Activated CD4-positive, alpha-beta memory T cell treated with anti-CD3 and anti-CD28 coated beads, Interleukin-2, amount 10 ng/mL, durations not matched to agents 7 days and 5 days (primary cell): ENCODE data around the gene ZBTB7B. TPM values are rescaled to one million over a fixed set of nuclear protein-coding genes. Genes with fewer than 3 reads are reported as not detected.

Experiments used
- CTCF ChIA-PET: fragments of 350-600 bp; sonication (Branson Sonifier 250); formaldehyde crosslinking; loops from one replicate; lab custom pipeline; 2021; ENCODE audit warnings: antibody characterized with exemption, inconsistent platforms; lab: Charles Lee
- POLR2A ChIA-PET: fragments of 350-600 bp; sonication (Branson Sonifier 250); formaldehyde crosslinking; loops from one replicate; lab custom pipeline; 2021; ENCODE audit warnings: antibody characterized with exemption; lab: Charles Lee
- DNase-seq: peaks from one replicate; pipeline ENCODE4 v3.0.0-alpha.2; 2020
- H3K27ac Mint-ChIP-seq: one replicate; pipeline ENCODE4 v1.8.0; 2021; ENCODE audit warnings: mild to moderate bottlenecking, mixed read lengths
- H3K27me3 Mint-ChIP-seq: one replicate; pipeline ENCODE4 v1.8.0; 2021; ENCODE audit warnings: mixed read lengths
- H3K36me3 Mint-ChIP-seq: one replicate; pipeline ENCODE4 v1.8.0; 2021; ENCODE audit warnings: low read depth, mixed read lengths
- H3K4me1 Mint-ChIP-seq: one replicate; pipeline ENCODE4 v1.8.0; 2021; ENCODE audit warnings: mixed read lengths
- H3K4me3 Mint-ChIP-seq: one replicate; pipeline ENCODE4 v1.8.0; 2021; ENCODE audit warnings: mild to moderate bottlenecking, mixed read lengths
- H3K9me3 Mint-ChIP-seq: one replicate; pipeline ENCODE4 v1.8.0; 2021; ENCODE audit warnings: mixed read lengths
- total RNA-seq, 2 experiments: library from RNA; stranded (reverse); gene quantifications; one replicate each; pipeline ENCODE4 v1.2.3, GENCODE V29; 2021

Gene ZBTB7B
- total RNA-seq, 2 experiments from 2014 or later: 151 to 152 TPM

DNA sequence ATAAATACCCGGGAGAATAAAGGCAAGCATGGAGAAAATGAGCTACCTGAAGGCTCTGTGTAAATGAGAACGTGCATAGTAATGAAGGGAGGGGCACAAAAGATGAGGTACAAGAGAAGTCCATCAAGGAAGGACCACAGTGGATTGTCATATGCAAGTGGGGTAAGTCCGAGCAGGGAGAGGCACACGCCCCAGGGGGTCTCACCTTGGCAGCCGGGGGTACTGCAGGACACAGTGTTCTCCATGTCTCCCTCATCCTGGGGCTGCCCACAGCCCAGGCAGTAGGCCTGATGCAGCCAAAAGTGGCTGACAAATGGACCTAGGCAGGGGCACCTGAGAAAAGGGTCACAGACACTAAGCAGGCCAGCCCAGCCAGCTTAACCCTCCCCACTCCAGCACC is 21.0 kb downstream of the ZBTB7B start:
- H3K4me3 Mint-ChIP-seq: no peak overlapping the region
- H3K36me3 Mint-ChIP-seq: peaks cover 16% of the 10 kb centered on the region
- CTCF ChIA-PET: interaction anchor here (0.9 to 2.9 kb wide), 2 partner anchors 24 to 61 kb away, joined by 3 to 11 read pairs; no protein-coding TSS in a partner anchor
- POLR2A ChIA-PET: interaction anchor here (1.1 to 1.7 kb wide), 2 partner anchors 10 to 12 kb away, joined by 3 to 5 read pairs; no protein-coding TSS in a partner anchor
- no peaks in the 10 kb centered on the region for H3K27me3 Mint-ChIP-seq
- H3K4me1 Mint-ChIP-seq: peaks cover 11% of the 10 kb centered on the region
- no peaks in the 10 kb centered on the region for H3K9me3 Mint-ChIP-seq
- H3K27ac Mint-ChIP-seq: no peak overlapping the region
- DNase-seq: no peak

DNA sequence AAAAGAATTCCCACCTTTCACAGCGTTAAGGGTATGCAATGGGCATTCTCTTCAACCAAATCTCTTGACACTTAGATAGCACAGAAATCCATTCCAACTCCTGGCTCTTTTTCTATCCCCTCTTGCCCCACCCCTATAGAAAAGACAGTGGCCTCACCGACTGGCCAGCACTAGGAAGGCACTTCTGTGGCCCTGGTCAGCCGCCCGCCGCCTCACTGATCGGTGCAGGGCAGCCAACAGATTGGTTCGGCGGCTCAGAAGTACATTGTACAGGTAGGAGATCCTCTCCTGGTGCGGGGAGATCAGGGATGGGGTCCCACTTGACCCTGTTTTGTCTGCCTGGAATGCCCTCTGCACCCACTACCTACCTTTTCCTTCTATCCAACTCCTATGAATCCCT is 21.7 kb downstream of the ZBTB7B start:
- H3K9me3 Mint-ChIP-seq: no peaks in the 10 kb centered on the region
- peaks cover 2% of the 10 kb centered on the region for H3K27me3 Mint-ChIP-seq
- H3K4me1 Mint-ChIP-seq: peaks cover 9% of the 10 kb centered on the region
- ChIA-PET POLR2A (no interaction called here), CTCF (interaction anchor here (0.7 kb wide), 2 partner anchors 54 to 148 kb away, joined by 3 to 4 read pairs; partner anchors contain the start of gene KRTCAP2)
- no peak for DNase-seq
- H3K4me3 Mint-ChIP-seq: no peak overlapping the region
- no peak overlapping the region for H3K27ac Mint-ChIP-seq
- H3K36me3 Mint-ChIP-seq: peaks cover 9% of the 10 kb centered on the region

DNA sequence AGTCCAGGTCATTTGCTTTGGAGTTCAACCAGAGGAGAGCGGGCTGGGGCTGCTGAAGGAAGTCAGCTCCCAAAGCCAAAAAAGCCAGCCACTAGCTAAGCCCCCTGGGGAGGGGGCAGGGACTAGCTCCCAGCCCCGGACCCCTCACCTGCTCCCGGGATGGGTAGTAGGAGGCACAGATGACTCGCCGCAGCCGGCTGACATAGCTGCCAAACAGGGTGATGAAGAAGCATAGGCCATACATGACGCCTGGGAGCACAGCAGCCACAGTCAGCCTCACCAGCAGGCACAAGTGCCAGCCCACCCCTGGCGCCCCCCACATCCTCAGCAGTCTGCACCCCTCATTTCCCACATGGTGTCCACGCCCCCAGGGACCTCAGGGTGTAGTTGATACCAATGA is 23.6 kb downstream of the ZBTB7B start:
- H3K27ac Mint-ChIP-seq: no peak overlapping the region
- ChIA-PET POLR2A (no interaction called here), CTCF (no interaction called here)
- DNase-seq: no peak
- no peaks in the 10 kb centered on the region for H3K9me3 Mint-ChIP-seq
- peaks cover 4% of the 10 kb centered on the region for H3K4me1 Mint-ChIP-seq
- H3K27me3 Mint-ChIP-seq: peaks cover 2% of the 10 kb centered on the region
- no peaks in the 10 kb centered on the region for H3K36me3 Mint-ChIP-seq
- H3K4me3 Mint-ChIP-seq: no peak overlapping the region

DNA sequence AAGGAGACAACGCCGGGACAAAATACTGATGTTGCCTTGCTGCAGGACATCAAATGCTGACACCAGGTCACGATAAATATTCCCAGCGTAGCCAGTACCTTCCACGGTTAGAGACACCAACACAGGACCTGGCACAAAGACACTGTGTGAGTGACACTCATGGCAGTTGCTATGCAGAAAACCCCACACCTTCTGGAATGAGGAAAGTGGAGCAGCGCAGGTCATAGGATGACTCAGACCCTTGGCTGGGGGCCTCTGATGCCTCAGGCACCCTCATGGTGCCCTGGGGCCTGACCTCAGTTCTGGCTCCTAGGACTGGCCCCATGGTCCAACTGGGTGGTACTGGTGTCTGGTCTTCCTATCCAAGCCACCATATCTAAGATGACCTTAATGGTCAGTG is 24.0 kb downstream of the ZBTB7B start:
- Mint-ChIP-seq H3K27me3 (peaks cover 2% of the 10 kb centered on the region), H3K9me3 (no peaks in the 10 kb centered on the region), H3K36me3 (no peaks in the 10 kb centered on the region), H3K4me3 (no peak overlapping the region), H3K4me1 (peaks cover 2% of the 10 kb centered on the region), H3K27ac (no peak overlapping the region)
- POLR2A ChIA-PET: no interaction called here
- CTCF ChIA-PET: no interaction called here
- no peak for DNase-seq

DNA sequence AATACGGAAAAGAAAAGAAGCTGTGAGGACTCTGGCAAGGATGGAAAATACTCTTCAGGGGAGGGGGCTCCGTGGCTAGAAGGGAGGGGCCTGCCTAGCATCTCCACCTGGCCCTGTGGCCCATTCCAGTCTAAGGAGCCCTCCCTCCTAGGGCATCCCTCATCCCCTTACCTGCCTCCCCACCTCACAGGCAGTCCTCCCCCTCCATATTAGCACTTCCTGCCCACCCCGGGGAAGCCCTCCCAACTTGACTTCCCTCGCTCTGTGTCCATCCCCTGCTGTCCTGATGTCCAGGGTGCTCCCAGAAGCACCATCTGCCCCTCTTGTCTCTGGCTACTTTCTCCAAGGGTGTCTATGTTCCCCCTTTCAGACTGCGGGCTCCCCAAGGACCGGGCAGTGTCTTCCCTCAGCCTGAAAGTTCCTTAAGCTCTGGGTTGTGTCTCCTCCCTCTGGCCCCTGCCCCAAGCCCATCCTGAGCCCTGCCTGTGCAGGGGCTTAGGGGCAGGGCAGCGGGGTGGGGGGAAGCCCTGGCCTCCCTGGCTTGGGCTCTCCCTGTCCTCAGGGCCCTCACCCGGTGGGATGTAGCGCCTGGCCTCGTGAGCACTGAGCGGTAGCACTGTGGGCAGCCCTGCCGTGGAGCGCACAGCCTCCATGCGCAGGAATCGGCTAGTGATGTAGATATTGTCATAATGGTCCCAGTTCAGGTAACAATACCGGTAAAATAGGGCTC is 27.1 kb downstream of the ZBTB7B start:
- no peak for DNase-seq
- Mint-ChIP-seq H3K9me3 (no peaks in the 10 kb centered on the region), H3K27me3 (peaks cover 2% of the 10 kb centered on the region), H3K4me3 (no peak overlapping the region), H3K4me1 (no peaks in the 10 kb centered on the region), H3K27ac (no peak overlapping the region), H3K36me3 (no peaks in the 10 kb centered on the region)
- CTCF ChIA-PET: no interaction called here
- POLR2A ChIA-PET: interaction anchor here (0.6 kb wide), 1 partner anchor 9 kb away, joined by 3 read pairs; no protein-coding TSS in a partner anchor

DNA sequence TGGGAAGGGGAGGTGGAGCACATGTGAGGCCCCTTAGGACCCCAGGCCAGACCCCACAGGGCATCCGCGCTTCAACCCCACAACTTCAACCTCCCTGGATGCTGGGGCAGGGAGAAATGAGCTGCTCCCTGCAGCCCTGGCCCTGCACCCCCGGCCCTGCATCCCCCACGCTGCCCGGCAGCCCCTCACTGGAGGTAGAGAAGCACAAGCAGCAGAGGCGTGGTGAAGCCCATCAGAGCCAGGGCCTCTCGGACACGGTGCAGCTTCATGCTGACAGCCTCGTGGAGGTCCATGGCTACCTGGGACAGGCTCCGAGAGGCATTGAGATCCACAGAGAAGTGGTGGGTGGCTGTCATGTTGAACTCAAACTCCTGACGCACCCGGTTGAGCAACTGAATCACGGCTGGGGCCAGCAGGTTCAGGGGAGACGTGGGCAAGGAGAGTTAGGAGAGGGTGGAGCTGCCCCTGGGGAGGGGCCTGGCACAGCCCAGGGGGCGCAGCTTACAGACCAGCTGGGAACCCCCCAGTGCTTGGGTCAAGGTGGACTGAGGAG is 27.7 kb downstream of the ZBTB7B start:
- POLR2A ChIA-PET: no interaction called here
- Mint-ChIP-seq H3K36me3 (no peaks in the 10 kb centered on the region), H3K27me3 (peaks cover 2% of the 10 kb centered on the region), H3K4me1 (no peaks in the 10 kb centered on the region), H3K27ac (no peak overlapping the region), H3K4me3 (no peak overlapping the region), H3K9me3 (no peaks in the 10 kb centered on the region)
- CTCF ChIA-PET: interaction anchor here (1.1 kb wide), 1 partner anchor 11 kb away, joined by 3 read pairs; no protein-coding TSS in a partner anchor
- no peak for DNase-seq

DNA sequence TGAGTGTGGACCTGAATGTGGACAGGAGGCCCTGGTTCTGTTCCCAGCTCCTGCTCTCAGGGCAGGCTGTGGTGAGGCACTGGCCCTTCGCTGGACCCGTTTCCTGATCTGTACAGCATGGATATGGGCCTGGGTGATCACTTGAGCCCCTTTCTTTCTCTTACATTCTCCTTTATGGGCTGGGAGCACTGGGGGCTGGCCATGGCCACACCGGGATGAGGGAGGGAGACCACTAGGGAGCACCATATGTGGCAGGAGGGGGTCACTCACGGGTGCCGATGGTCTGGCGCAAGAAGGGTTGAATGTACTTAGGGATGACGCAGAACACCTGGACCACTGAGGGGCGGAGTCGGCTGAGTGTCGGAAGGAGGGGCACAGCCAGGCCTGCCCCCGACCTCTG is 28.3 kb downstream of the ZBTB7B start:
- DNase-seq: no peak
- POLR2A ChIA-PET: no interaction called here
- H3K4me3 Mint-ChIP-seq: no peak overlapping the region

DNA sequence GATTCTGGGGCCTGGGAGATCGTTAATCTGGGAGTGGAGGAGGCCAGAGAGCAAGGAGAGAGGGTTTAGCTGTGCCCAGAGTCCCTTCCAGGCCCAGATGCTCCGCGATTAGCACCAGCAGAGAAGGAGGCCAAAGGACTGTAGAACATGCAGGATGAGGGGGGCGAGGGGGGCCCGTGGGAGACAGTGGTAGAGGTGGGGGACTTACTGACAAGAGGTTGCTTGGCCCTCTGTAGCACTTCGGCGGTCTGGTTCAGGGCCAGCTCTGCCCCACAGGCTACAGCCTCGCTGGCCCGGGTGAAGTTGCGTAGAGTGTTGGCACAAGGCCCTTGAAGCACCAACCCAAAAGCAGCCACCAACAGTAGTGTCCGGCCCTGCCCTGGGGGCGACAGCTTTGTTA is 30.3 kb downstream of the ZBTB7B start:
- POLR2A ChIA-PET: no interaction called here
- DNase-seq: no peak
- Mint-ChIP-seq H3K27me3 (peaks cover 5% of the 10 kb centered on the region), H3K4me3 (no peak overlapping the region), H3K27ac (no peak overlapping the region), H3K36me3 (no peaks in the 10 kb centered on the region), H3K4me1 (no peaks in the 10 kb centered on the region), H3K9me3 (no peaks in the 10 kb centered on the region)
- CTCF ChIA-PET: interaction anchor here (0.8 kb wide), 1 partner anchor 59 kb away, joined by 3 read pairs; no protein-coding TSS in a partner anchor

More for the DNA sequence above, 28.3 kb downstream of the ZBTB7B start:
- H3K36me3 Mint-ChIP-seq: no peaks in the 10 kb centered on the region
- H3K9me3 Mint-ChIP-seq: no peaks in the 10 kb centered on the region
- CTCF ChIA-PET: interaction anchor here (1.1 kb wide), 1 partner anchor 12 kb away, joined by 3 read pairs; no protein-coding TSS in a partner anchor
- no peaks in the 10 kb centered on the region for H3K4me1 Mint-ChIP-seq
- H3K27ac Mint-ChIP-seq: no peak overlapping the region
- H3K27me3 Mint-ChIP-seq: peaks cover 2% of the 10 kb centered on the region

DNA sequence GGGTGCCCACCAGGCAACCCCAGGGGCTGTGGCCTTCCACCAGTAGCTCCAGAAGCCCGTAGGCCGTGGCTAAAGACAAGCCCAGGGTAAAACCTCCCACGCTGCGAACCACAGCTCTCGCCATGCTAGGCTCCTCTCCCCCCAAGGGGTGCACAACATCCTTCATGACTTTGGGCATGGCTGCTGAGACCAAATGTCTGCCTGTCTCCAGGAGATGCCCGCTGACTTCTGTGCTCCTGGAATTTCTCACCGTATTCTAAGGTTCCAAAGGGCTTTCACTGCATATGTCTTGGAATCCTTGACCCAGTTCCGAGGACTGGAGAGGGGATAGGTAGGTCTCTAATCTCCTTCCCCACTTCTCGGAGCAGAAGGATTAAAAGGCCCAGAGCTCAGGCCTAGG is 30.9 kb downstream of the ZBTB7B start, which contains the start of the genes DCST1 and DCST2:
DCST1 (plus strand) TSS at position 301 of the 400 bp plus-strand sequence. CDS start 213 bp downstream, outside the sequence.
DCST2 (minus strand) TSS at position 258 of the 400 bp plus-strand sequence; CDS start at position 178, 80 bp downstream.
- no peak for DNase-seq
- ChIA-PET POLR2A (no interaction called here), CTCF (interaction anchor here (0.6 to 1.1 kb wide), 3 partner anchors 58 to 139 kb away, joined by 3 read pairs; partner anchors contain the start of gene KRTCAP2)
- H3K4me3 Mint-ChIP-seq: no peak within 1 kb of the TSS
- H3K27me3 Mint-ChIP-seq: peaks cover 12% of the 10 kb centered on the region
- no peaks in the 10 kb centered on the region for H3K4me1 Mint-ChIP-seq
- H3K36me3 Mint-ChIP-seq: no peaks in the 10 kb centered on the region
- no peak within 1 kb of the TSS for H3K27ac Mint-ChIP-seq
- no peaks in the 10 kb centered on the region for H3K9me3 Mint-ChIP-seq

DNA sequence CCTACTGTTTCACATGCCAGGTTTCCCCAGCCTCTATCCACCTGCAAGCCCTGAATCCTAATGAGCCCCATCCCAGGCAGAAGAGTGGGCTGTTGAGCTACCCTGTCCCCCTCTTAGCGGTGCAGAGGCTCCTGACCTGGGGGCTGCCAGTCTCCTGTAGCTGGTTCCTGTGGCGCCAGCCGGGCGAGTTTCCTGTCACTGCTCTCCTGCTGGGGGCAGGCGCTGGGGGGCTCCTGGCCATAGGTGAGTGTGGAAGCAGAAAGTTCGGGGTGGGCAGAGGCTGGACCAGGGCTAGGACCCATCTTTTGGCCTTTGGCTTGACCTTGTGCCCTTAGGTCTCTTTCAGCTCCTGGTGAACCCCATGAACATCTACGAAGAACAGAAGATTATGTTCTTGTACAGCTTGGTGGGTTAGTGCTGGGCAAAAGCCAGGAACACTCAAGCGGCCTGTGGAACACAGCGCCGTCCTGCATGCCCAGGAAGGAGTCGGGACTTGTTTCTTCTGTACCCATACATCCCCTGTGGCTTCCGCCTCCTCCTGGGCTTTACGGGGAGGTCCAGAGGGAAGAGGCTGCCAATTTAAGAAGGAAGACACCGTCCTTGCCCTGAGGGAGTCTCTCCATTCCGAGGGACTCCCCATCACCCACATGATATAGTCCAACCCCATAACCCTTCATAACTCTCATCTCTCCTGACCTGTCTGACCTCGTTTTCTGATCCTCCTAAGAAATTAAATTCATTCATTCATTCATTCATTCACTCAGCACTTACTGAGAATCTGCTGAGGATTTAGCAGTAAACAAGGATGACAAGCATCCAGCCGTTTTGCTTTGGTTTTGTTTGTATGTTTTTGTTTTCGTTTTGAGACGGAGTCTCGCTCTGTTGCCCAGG is 32.0 kb downstream of the ZBTB7B start:
- ChIA-PET CTCF (interaction anchor here (1.1 to 1.4 kb wide), 2 partner anchors 16 to 138 kb away, joined by 3 to 4 read pairs; partner anchors contain the start of genes ADAM15 and KRTCAP2), POLR2A (no interaction called here)
- H3K27me3 Mint-ChIP-seq: peaks cover 11% of the 10 kb centered on the region
- H3K36me3 Mint-ChIP-seq: no peaks in the 10 kb centered on the region
- peaks cover 7% of the 10 kb centered on the region for H3K4me1 Mint-ChIP-seq
- no peak overlapping the region for H3K4me3 Mint-ChIP-seq
- no peak for DNase-seq
- H3K9me3 Mint-ChIP-seq: no peaks in the 10 kb centered on the region
- H3K27ac Mint-ChIP-seq: no peak overlapping the region

DNA sequence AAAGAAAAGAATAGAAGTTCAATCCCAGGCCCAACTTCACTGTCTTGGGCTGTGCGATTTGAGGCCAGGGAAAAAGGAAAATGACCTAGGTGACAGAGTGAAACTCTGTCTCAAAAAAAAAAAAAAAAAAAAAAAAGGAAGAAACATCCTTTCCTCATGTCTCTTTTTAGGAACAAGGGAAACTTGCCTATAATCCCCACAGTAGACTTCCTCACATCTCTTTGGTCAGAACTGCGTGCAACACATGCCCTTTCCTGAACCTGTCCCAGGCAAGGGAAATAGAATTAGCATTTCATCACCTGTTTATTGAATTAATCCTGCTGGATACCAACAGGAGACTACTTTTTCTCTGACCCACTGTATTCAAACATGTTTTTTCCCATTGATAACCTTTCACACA is 33.3 kb downstream of the ZBTB7B start:
- no peak overlapping the region for H3K27ac Mint-ChIP-seq
- H3K9me3 Mint-ChIP-seq: no peaks in the 10 kb centered on the region
- H3K27me3 Mint-ChIP-seq: peaks cover 14% of the 10 kb centered on the region
- peaks cover 7% of the 10 kb centered on the region for H3K4me1 Mint-ChIP-seq
- ChIA-PET CTCF (interaction anchor here (1.4 kb wide), 1 partner anchor 15 kb away, joined by 4 read pairs; the partner anchor contains the start of gene ADAM15), POLR2A (no interaction called here)
- no peak for DNase-seq
- H3K36me3 Mint-ChIP-seq: no peaks in the 10 kb centered on the region
- no peak overlapping the region for H3K4me3 Mint-ChIP-seq

DNA sequence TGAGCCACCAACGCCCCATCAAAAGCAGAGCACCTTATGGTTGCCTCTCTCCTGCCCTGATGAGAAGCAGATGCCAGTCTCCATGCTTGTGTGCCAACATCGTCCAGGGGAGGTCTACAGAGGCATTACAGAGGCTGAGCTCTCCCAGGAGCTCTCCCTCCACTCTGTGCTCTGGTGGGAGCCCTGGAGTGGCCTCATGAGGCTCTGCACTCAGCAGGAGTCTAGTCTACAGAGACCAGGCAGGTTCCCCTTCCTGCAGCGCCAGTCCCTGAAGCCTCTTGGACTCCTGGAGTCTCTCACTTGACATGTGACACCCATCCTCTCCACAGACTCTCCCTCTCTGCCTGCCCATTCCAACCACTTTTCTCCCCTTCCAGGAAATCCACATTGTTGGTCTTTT is 34.4 kb downstream of the ZBTB7B start:
- CTCF ChIA-PET: interaction anchor here (1.3 to 12.9 kb wide), 2 partner anchors 14 to 21 kb away, joined by 3 to 107 read pairs; partner anchors contain the start of gene ADAM15
- Mint-ChIP-seq H3K9me3 (no peaks in the 10 kb centered on the region), H3K4me3 (no peak overlapping the region), H3K4me1 (peaks cover 7% of the 10 kb centered on the region), H3K27me3 (peaks cover 14% of the 10 kb centered on the region), H3K27ac (no peak overlapping the region), H3K36me3 (no peaks in the 10 kb centered on the region)
- no peak for DNase-seq
- POLR2A ChIA-PET: no interaction called here
